Endodermal cell (in vitro differentiated cells): Measurements from ENCODE around the gene GPR160. TPM values are rescaled to one million over a fixed set of nuclear protein-coding genes. Genes with fewer than 3 reads are reported as not detected.

ENCODE experiments used
- DNase-seq: peaks from one replicate; pipeline ENCODE4 v3.0.0-alpha.2; 2017
- H3K27ac ChIP-seq: 2 replicates; pipeline ENCODE4 v1.5.1; 2013; ENCODE audit warnings: mild to moderate bottlenecking, low read depth, low read length, moderate library complexity
- H3K27me3 ChIP-seq: 2 replicates; pipeline ENCODE4 v1.6.1; 2013; ENCODE audit warnings: mild to moderate bottlenecking, low read length, moderate library complexity; ENCODE audit not compliant: insufficient read depth, control insufficient read depth, poor library complexity, severe bottlenecking
- H3K36me3 ChIP-seq: 2 replicates; pipeline ENCODE4 v1.7.0; 2013; ENCODE audit warnings: mild to moderate bottlenecking, low read length, moderate library complexity; ENCODE audit not compliant: control insufficient read depth, insufficient read depth
- H3K4me1 ChIP-seq: one replicate; pipeline ENCODE4 v1.7.0; 2013; ENCODE audit warnings: low read length; ENCODE audit not compliant: control insufficient read depth, insufficient read depth
- H3K4me3 ChIP-seq: 2 replicates; pipeline ENCODE4 v1.5.1; 2013; ENCODE audit warnings: mild to moderate bottlenecking, low read length, moderate library complexity
- H3K9ac ChIP-seq: 2 replicates; pipeline ENCODE4 v1.6.1; 2013; ENCODE audit warnings: mild to moderate bottlenecking, low read length, moderate library complexity; ENCODE audit not compliant: poor library complexity, severe bottlenecking; ENCODE audit errors: extremely low read depth
- H3K9me3 ChIP-seq: 2 replicates; pipeline ENCODE4 v1.6.1; 2013; ENCODE audit warnings: mild to moderate bottlenecking, low read length, moderate library complexity; ENCODE audit not compliant: control insufficient read depth
- H3K27ac Mint-ChIP-seq: 2 replicates; pipeline ENCODE4 v1.8.0; 2020; ENCODE audit warnings: mixed read lengths
- H3K27me3 Mint-ChIP-seq: 2 replicates; pipeline ENCODE4 v1.8.0; 2021; ENCODE audit warnings: mild to moderate bottlenecking, mixed read lengths; ENCODE audit not compliant: insufficient read depth
- H3K36me3 Mint-ChIP-seq: 2 replicates; pipeline ENCODE4 v1.8.0; 2020; ENCODE audit warnings: low read depth, mixed read lengths
- H3K4me1 Mint-ChIP-seq: 2 replicates; pipeline ENCODE4 v1.8.0; 2020; ENCODE audit warnings: mixed read lengths
- H3K4me3 Mint-ChIP-seq: 2 replicates; pipeline ENCODE4 v1.8.0; 2020; ENCODE audit warnings: mild to moderate bottlenecking, moderate library complexity, mixed read lengths
- H3K9me3 Mint-ChIP-seq: 2 replicates; pipeline ENCODE4 v1.8.0; 2020; ENCODE audit warnings: mild to moderate bottlenecking, mixed read lengths
- WGBS, 2 experiments: methylation state at CpG; one replicate each; pipeline versions ENCODE4 v1.1.5 to v1.1.7; 2013; ENCODE audit warnings: missing lambda C conversion rate in 2 of 2, mixed read lengths in 1 of 2; ENCODE audit not compliant: insufficient coverage in 1 of 2, insufficient read length in 1 of 2; 5-methylcytosine and 5-hydroxymethylcytosine counted together
- total RNA-seq, 2 donors: library from RNA; stranded (reverse); fragmentation: NEBNext Ultra II Directional in 1 of 2; extraction: Animal tissue kit (Norgen Biotek cat#: 25700) in 1 of 2; gene quantifications; 2 replicates in 1 of 2; 3 replicates in 1 of 2; pipeline ENCODE4 v1.2.1, GENCODE V29; 2021
- TF ChIP-seq, protein P1 (sequence below): fragments of 200-600 bp; sonication (generic); conservative IDR thresholded peaks from 2 replicates; pipeline ENCODE4 v1.5.0; 2021; ENCODE audit warnings: antibody characterized with exemption, mild to moderate bottlenecking

Gene GPR160
- total RNA-seq, 2 donors from 2014 or later: 6.9 to 8.6 TPM

DNA sequence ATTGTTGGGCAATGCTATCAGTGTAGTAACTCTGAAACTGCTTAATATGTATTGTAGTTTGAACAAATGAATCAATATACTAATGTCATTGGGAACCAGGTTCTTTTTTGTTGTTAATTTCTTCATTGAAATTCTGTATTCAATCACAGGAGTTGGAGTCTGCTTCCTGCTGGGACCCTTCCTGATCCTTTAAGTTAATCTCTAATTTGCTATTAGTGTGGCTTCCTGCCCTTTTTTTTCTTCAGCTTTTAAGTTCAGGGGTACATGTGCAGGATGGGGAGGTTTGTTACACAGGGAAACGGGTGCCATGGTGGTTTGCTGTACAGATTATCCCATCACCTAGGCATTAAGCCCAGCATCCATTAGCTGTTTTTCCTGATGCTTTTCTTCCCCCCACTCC is 21.7 kb downstream of the GPR160 start:
- H3K4me3 Mint-ChIP-seq: no peak overlapping the region
- H3K27ac Mint-ChIP-seq: no peak overlapping the region
- H3K4me1 ChIP-seq: no peaks in the 10 kb centered on the region

DNA sequence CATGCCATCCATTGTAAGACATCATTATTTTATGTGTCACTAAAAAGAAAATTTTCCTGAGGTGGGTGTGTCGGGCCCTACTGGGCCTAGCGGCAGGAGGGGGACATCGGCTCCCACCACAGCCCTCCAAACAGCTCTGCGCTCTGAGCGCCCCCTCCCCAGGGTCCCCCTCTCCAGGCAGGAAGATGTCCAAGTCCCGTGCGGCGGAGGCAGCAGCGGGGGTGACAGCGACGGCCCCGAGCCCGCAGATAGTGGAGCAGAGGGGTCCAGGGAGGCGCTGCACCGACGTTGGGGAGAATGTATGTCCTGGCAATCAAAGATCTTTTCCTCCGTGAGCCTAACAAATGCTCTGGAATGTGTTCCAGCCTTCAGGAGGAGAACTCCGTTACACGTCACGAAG is 24.3 kb downstream of the GPR160 start:
- H3K4me3 ChIP-seq: no peak overlapping the region
- DNase-seq: no peak
- TF ChIP-seq, protein P1, sequence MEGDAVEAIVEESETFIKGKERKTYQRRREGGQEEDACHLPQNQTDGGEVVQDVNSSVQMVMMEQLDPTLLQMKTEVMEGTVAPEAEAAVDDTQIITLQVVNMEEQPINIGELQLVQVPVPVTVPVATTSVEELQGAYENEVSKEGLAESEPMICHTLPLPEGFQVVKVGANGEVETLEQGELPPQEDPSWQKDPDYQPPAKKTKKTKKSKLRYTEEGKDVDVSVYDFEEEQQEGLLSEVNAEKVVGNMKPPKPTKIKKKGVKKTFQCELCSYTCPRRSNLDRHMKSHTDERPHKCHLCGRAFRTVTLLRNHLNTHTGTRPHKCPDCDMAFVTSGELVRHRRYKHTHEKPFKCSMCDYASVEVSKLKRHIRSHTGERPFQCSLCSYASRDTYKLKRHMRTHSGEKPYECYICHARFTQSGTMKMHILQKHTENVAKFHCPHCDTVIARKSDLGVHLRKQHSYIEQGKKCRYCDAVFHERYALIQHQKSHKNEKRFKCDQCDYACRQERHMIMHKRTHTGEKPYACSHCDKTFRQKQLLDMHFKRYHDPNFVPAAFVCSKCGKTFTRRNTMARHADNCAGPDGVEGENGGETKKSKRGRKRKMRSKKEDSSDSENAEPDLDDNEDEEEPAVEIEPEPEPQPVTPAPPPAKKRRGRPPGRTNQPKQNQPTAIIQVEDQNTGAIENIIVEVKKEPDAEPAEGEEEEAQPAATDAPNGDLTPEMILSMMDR: no peak
- H3K27ac ChIP-seq: no peak overlapping the region
- peaks cover 14% of the 10 kb centered on the region for H3K36me3 Mint-ChIP-seq
- H3K9me3 ChIP-seq: no peaks in the 10 kb centered on the region
- 94 to 96% methylated on average over 17 to 20 of the region's 20 CpGs for WGBS, 2 experiments
- no peaks in the 10 kb centered on the region for H3K27me3 Mint-ChIP-seq
- no peaks in the 10 kb centered on the region for H3K4me1 ChIP-seq
- H3K36me3 ChIP-seq: no peaks in the 10 kb centered on the region
- H3K27ac Mint-ChIP-seq: no peak overlapping the region
- H3K9ac ChIP-seq: no peak overlapping the region
- H3K4me3 Mint-ChIP-seq: no peak overlapping the region
- H3K9me3 Mint-ChIP-seq: peaks cover 3% of the 10 kb centered on the region
- H3K27me3 ChIP-seq: no peaks in the 10 kb centered on the region
- H3K4me1 Mint-ChIP-seq: peaks cover 12% of the 10 kb centered on the region

More for the DNA sequence above, 21.7 kb downstream of the GPR160 start:
- Mint-ChIP-seq H3K27me3 (no peaks in the 10 kb centered on the region), H3K9me3 (peaks cover 3% of the 10 kb centered on the region), H3K36me3 (peaks cover 13% of the 10 kb centered on the region), H3K4me1 (peaks cover 12% of the 10 kb centered on the region)
- Histone ChIP-seq H3K9me3 (no peaks in the 10 kb centered on the region), H3K27me3 (no peaks in the 10 kb centered on the region), H3K4me3 (no peak overlapping the region), H3K9ac (no peak overlapping the region), H3K27ac (no peak overlapping the region), H3K36me3 (no peaks in the 10 kb centered on the region)
- 67% methylated on average over 1 of the region's 1 CpG for WGBS, 2 experiments
- no peak for DNase-seq
- TF ChIP-seq, protein P1: no peak

DNA sequence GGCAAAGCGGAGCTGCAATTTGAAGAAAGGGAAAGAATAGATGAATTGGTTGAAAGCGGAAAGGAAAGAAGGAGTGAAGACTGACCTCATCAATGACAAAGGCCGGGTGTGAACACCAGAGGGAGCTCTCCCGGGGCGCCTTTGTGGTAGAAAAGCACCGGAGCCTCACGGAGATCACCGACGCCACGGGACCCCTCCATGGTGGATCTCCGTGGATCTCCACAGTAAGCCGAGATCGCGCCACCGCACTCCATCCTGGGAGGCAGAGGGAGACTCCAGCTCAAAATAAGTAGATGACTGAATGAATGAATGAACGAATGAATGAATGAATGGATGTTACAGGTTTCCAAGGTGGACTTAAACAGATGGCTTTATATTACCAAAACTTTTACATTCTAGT is 25.0 kb downstream of the GPR160 start:
- Mint-ChIP-seq H3K4me1 (peaks cover 9% of the 10 kb centered on the region), H3K4me3 (no peak overlapping the region), H3K36me3 (peaks cover 14% of the 10 kb centered on the region), H3K27me3 (no peaks in the 10 kb centered on the region), H3K9me3 (peaks cover 3% of the 10 kb centered on the region), H3K27ac (no peak overlapping the region)
- no peaks in the 10 kb centered on the region for H3K9me3 ChIP-seq
- H3K27me3 ChIP-seq: no peaks in the 10 kb centered on the region
- TF ChIP-seq, protein P1: peak; percentile 58
- WGBS, 2 experiments: 93 to 97% methylated on average over 14 to 16 of the region's 16 CpGs
- H3K36me3 ChIP-seq: no peaks in the 10 kb centered on the region
- no peak overlapping the region for H3K27ac ChIP-seq
- H3K9ac ChIP-seq: no peak overlapping the region
- peak; percentile 76 for DNase-seq
- H3K4me3 ChIP-seq: no peak overlapping the region
- no peaks in the 10 kb centered on the region for H3K4me1 ChIP-seq
